Measurements from ENCODE around the gene ANKH. TPM values are rescaled to one million over a fixed set of nuclear protein-coding genes. Genes with fewer than 3 reads are reported as not detected.

The ANKH gene
- total RNA-seq, 1 experiment from 2014 or later, result 16.9 TPM

- no peak for TF ChIP-seq AFF4 (CRISPR knock-in tag; IDR thresholded peaks at IDR 0.05; ENCODE audit: borderline replicate concordance)
- no peak for TF ChIP-seq SP1 (CRISPR knock-in tag; conservative IDR thresholded peaks at IDR 0.05)
- TF ChIP-seq CDX4 (CRISPR knock-in tag; IDR thresholded peaks at IDR 0.05; ENCODE audit: borderline replicate concordance), result no peak
- no peak for TF ChIP-seq NFYB (CRISPR knock-in tag; conservative IDR thresholded peaks at IDR 0.05; ENCODE audit: low read depth)
- TF ChIP-seq STAT6 (CRISPR knock-in tag; conservative IDR thresholded peaks at IDR 0.05; ENCODE audit: low read depth), result no peak
- no peak for TF ChIP-seq CREB1 (CRISPR knock-in tag; IDR thresholded peaks at IDR 0.05)
- TF ChIP-seq, protein P1, sequence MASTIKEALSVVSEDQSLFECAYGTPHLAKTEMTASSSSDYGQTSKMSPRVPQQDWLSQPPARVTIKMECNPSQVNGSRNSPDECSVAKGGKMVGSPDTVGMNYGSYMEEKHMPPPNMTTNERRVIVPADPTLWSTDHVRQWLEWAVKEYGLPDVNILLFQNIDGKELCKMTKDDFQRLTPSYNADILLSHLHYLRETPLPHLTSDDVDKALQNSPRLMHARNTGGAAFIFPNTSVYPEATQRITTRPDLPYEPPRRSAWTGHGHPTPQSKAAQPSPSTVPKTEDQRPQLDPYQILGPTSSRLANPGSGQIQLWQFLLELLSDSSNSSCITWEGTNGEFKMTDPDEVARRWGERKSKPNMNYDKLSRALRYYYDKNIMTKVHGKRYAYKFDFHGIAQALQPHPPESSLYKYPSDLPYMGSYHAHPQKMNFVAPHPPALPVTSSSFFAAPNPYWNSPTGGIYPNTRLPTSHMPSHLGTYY (CRISPR knock-in tag; IDR thresholded peaks at IDR 0.05), result no peak
- no peak for TF ChIP-seq GTF2I (CRISPR knock-in tag; conservative IDR thresholded peaks at IDR 0.05)
- TF ChIP-seq NFATC4 (CRISPR knock-in tag; IDR thresholded peaks at IDR 0.05), result no peak
These were observed 140.7 kb downstream of the ANKH start (continued) for GRCh38 chr5:14730881-14731280.

GRCh38 chr5:14730466-14730865 lies 141.1 kb downstream of the ANKH start:
- ChIA-PET POLR2A (no interaction called here), CTCF (interaction anchor here (0.6 kb wide), 1 partner anchor 138 kb away, joined by 4 read pairs; no protein-coding TSS in a partner anchor)
- Mint-ChIP-seq H3K9me3 (no peaks in the 10 kb centered on the region), H3K4me1 (peaks cover 36% of the 10 kb centered on the region), H3K27ac (no peak overlapping the region), H3K27me3 (ENCODE audit: low read depth) (no peaks in the 10 kb centered on the region; the same call in 1 of the 2 replicates), H3K36me3 (no peaks in the 10 kb centered on the region), H3K4me3 (no peak overlapping the region)
- ATAC-seq (no peak), DNase-seq (ENCODE audit: low spot score) (no peak)
- no peak for TF ChIP-seq SMAD4 (CRISPR knock-in tag; IDR thresholded peaks at IDR 0.05)
- no peak for TF ChIP-seq OVOL2 (CRISPR knock-in tag; IDR thresholded peaks at IDR 0.05; ENCODE audit: borderline replicate concordance)
- TF ChIP-seq, protein P2, sequence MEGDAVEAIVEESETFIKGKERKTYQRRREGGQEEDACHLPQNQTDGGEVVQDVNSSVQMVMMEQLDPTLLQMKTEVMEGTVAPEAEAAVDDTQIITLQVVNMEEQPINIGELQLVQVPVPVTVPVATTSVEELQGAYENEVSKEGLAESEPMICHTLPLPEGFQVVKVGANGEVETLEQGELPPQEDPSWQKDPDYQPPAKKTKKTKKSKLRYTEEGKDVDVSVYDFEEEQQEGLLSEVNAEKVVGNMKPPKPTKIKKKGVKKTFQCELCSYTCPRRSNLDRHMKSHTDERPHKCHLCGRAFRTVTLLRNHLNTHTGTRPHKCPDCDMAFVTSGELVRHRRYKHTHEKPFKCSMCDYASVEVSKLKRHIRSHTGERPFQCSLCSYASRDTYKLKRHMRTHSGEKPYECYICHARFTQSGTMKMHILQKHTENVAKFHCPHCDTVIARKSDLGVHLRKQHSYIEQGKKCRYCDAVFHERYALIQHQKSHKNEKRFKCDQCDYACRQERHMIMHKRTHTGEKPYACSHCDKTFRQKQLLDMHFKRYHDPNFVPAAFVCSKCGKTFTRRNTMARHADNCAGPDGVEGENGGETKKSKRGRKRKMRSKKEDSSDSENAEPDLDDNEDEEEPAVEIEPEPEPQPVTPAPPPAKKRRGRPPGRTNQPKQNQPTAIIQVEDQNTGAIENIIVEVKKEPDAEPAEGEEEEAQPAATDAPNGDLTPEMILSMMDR (IDR thresholded peaks at IDR 0.05), result no peak
- TF ChIP-seq, protein P3, sequence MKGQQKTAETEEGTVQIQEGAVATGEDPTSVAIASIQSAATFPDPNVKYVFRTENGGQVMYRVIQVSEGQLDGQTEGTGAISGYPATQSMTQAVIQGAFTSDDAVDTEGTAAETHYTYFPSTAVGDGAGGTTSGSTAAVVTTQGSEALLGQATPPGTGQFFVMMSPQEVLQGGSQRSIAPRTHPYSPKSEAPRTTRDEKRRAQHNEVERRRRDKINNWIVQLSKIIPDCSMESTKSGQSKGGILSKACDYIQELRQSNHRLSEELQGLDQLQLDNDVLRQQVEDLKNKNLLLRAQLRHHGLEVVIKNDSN (CRISPR knock-in tag; IDR thresholded peaks at IDR 0.05), result no peak
- TF ChIP-seq GTF2I (CRISPR knock-in tag; conservative IDR thresholded peaks at IDR 0.05), result no peak
- TF ChIP-seq FOXJ3 (CRISPR knock-in tag; IDR thresholded peaks at IDR 0.05; ENCODE audit: borderline replicate concordance), result no peak
- no peak for TF ChIP-seq PRRX2 (CRISPR knock-in tag; IDR thresholded peaks at IDR 0.05)
- TF ChIP-seq ZNF671 (CRISPR knock-in tag; IDR thresholded peaks at IDR 0.05), result no peak
- no peak for TF ChIP-seq FOXP1 (CRISPR knock-in tag; IDR thresholded peaks at IDR 0.05; ENCODE audit: borderline replicate concordance)
- TF ChIP-seq, protein P4, sequence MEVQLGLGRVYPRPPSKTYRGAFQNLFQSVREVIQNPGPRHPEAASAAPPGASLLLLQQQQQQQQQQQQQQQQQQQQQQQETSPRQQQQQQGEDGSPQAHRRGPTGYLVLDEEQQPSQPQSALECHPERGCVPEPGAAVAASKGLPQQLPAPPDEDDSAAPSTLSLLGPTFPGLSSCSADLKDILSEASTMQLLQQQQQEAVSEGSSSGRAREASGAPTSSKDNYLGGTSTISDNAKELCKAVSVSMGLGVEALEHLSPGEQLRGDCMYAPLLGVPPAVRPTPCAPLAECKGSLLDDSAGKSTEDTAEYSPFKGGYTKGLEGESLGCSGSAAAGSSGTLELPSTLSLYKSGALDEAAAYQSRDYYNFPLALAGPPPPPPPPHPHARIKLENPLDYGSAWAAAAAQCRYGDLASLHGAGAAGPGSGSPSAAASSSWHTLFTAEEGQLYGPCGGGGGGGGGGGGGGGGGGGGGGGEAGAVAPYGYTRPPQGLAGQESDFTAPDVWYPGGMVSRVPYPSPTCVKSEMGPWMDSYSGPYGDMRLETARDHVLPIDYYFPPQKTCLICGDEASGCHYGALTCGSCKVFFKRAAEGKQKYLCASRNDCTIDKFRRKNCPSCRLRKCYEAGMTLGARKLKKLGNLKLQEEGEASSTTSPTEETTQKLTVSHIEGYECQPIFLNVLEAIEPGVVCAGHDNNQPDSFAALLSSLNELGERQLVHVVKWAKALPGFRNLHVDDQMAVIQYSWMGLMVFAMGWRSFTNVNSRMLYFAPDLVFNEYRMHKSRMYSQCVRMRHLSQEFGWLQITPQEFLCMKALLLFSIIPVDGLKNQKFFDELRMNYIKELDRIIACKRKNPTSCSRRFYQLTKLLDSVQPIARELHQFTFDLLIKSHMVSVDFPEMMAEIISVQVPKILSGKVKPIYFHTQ (CRISPR knock-in tag; IDR thresholded peaks at IDR 0.05), result no peak
- no peak for TF ChIP-seq NFATC4 (CRISPR knock-in tag; IDR thresholded peaks at IDR 0.05)
- no peak for TF ChIP-seq CBFB (CRISPR knock-in tag; IDR thresholded peaks at IDR 0.05; ENCODE audit: low read depth)
